GM06990 (cell line): Measurements from ENCODE around the gene PLCL1.

Source experiments
- DNase-seq: peaks from one replicate; pipeline ENCODE4 v3.0.0-alpha.2; 2011; ENCODE audit not compliant: insufficient read length; ENCODE audit errors: extremely low read depth
- H3K27me3 ChIP-seq: replicated peaks from 2 replicates; pipeline ENCODE4 v1.6.0; 2011; ENCODE audit warnings: low read length; ENCODE audit not compliant: control insufficient read depth, insufficient read depth
- H3K36me3 ChIP-seq: 2 replicates; pipeline ENCODE4 v1.5.1; 2011; ENCODE audit warnings: low read length; ENCODE audit not compliant: control insufficient read depth, insufficient read depth
- H3K4me3 ChIP-seq: replicated peaks from 2 replicates; pipeline ENCODE4 v1.5.1; 2011; ENCODE audit warnings: low read depth, mild to moderate bottlenecking, control low read depth, low read length
- TF ChIP-seq, protein P1 (sequence below): IDR thresholded peaks from 2 replicates; pipeline ENCODE4 v1.5.1; 2011; ENCODE audit warnings: low read length, control low read depth, mild to moderate bottlenecking, inconsistent platforms; ENCODE audit not compliant: insufficient read depth, poor library complexity, severe bottlenecking

The PLCL1 gene

DNA sequence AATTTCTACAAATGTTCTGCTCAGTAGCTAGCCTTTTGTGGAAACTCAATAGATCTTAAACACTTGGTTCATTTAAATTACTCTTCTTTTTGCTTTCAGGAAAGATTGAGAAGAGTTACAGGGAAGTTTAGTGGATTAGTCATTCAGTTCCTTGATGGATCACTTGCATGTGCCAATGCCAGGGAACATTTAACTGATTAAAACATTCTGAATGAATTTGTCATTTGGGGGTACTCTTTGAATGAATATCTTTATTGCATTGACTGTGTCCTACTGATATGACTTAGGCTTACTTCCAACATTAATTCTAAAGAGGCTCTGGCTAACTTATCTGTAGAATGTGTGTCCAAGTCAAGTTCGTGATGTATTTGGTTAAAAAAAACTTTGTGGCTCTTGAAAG, 199.8 kb downstream of the PLCL1 start:
- TF ChIP-seq, protein P1, sequence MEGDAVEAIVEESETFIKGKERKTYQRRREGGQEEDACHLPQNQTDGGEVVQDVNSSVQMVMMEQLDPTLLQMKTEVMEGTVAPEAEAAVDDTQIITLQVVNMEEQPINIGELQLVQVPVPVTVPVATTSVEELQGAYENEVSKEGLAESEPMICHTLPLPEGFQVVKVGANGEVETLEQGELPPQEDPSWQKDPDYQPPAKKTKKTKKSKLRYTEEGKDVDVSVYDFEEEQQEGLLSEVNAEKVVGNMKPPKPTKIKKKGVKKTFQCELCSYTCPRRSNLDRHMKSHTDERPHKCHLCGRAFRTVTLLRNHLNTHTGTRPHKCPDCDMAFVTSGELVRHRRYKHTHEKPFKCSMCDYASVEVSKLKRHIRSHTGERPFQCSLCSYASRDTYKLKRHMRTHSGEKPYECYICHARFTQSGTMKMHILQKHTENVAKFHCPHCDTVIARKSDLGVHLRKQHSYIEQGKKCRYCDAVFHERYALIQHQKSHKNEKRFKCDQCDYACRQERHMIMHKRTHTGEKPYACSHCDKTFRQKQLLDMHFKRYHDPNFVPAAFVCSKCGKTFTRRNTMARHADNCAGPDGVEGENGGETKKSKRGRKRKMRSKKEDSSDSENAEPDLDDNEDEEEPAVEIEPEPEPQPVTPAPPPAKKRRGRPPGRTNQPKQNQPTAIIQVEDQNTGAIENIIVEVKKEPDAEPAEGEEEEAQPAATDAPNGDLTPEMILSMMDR, result no peak
- no peak overlapping the region for H3K4me3 ChIP-seq
- no peaks in the 10 kb centered on the region for H3K27me3 ChIP-seq
- DNase-seq, result no peak
- no peaks in the 10 kb centered on the region for H3K36me3 ChIP-seq

DNA sequence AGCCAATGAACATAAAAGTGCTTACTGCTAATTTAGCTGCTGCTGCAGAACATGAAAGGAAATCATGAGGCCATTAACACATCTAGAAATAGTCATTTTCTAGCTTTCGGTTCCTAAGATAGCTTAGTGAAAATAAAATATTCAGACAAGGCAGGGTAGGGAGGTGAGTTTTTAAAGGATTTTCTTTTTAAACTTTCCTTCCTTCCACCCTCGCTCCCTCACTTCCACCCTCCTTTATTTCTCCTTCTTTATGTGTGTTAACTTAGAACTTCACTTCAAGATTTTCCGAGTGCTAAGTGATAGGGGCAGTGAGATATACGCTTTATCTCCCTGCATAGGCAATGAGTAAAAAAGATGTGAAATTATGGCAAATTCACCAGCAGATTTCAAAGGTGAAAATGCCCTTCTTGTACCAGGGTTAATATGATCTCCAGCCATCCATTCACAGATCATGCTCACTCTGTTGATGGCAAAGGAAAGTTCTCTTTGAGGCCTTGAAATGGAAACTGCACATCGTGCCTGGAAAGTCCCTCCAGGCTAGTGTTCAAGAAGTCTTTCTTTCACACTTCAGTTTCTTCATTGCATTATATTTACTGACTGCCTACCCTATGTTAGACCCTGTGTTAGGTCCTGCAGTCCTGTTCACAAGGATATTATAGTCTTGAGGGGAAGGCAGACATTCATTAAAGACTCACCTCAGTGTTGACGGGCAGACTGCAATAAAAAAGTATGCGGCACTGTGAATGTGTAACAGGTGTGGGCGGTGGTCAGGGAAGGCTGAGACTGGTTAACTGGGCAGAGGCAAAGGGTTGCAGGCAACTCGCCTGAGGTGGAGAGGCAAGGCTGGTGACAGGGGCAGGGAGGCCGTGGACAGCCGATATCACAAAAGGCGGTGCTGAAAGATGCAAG, 200.8 kb downstream of the PLCL1 start:
- peak; percentile 68 for DNase-seq
- TF ChIP-seq, protein P1, result no peak
- peak overlapping the region; percentile 33; the same call in 1 of the 2 replicates for H3K4me3 ChIP-seq
- H3K36me3 ChIP-seq, result no peaks in the 10 kb centered on the region
- H3K27me3 ChIP-seq, result no peaks in the 10 kb centered on the region

DNA sequence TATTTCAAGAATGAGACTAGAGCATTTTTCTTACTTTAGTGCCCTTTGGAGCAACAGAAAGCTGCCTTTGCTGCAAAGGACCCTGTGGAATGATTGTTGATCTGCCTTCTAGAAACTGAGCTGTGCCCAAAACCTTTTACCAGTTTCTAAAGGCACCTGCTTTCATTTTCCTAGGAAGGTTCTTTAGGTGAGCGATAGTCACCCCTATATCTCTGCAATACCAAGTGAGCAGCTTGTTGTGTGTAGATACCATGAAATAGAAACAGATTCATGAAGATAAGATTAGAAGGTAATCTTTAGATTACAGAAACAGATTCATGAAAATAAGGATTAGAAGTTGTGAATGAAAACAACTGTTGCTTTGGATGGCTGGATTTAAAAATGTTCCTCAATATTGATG, 202.3 kb downstream of the PLCL1 start:
- no peak overlapping the region for H3K4me3 ChIP-seq
- H3K36me3 ChIP-seq, result no peaks in the 10 kb centered on the region
- no peak for DNase-seq
- no peaks in the 10 kb centered on the region for H3K27me3 ChIP-seq
- TF ChIP-seq, protein P1, result no peak

DNA sequence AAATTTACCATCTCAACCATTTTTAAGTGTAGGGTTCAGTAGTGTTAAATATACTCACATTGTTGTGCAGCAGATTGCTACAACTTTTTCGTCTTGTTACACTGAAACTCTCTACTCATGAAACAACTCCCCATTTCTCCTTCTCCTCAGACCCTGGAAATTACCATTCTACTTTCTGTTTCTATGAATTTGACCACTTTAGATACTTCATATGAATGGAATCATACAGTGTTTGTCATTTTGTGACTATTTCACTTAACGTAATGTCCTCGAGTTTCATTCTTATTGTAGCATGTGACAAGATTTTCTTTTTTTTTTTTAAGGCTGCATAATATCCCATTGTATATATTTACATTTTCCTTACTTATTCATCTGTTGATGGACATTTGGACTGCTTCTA, 203.8 kb downstream of the PLCL1 start:
- TF ChIP-seq, protein P1, result no peak
- Histone ChIP-seq H3K27me3 (no peaks in the 10 kb centered on the region), H3K4me3 (no peak overlapping the region), H3K36me3 (no peaks in the 10 kb centered on the region)
- DNase-seq, result no peak

DNA sequence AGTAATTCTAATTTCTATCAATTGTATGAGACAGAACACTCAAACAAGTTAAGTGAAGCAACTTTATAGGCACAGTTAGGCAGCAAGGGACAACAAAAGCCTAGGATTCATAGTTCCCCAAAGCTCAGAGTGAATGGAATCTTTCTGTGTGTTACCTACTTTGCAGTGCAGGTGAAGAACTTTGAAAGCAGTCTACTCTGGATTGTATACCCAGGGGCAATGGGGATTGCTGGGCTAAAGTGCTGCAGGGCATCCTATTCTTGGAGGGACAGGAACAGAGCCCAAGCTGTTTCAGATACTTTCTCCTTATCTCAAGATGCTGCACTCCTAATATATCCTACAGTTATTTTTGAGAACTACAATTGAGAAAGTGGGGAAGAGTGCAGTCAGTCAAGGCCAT, 207.6 kb downstream of the PLCL1 start:
- no peak overlapping the region for H3K4me3 ChIP-seq
- no peaks in the 10 kb centered on the region for H3K27me3 ChIP-seq
- TF ChIP-seq, protein P1, result no peak
- H3K36me3 ChIP-seq, result no peaks in the 10 kb centered on the region
- no peak for DNase-seq
